ENCODE results near the gene DOCK10.

The DOCK10 gene

DNA sequence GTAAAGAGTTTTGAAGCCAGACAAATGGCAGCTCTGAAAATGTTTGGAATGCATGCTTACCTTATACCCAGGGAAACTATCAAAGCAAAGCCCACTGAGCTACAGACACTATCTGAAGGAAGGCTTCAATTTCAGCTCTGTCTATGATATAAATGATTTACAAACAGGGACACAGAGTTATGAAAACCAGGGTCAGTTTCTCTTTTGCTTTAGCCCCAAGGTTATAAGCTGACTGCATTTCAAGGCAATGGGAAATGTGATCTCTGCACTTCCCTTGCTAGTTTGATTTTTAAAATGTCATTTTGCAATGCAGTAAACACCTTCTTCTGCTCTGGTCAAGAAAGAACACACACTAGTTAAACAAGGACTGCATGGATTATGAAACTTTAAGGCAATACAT lies 260.9 kb downstream of the DOCK10 start:
- DNase-seq (no peak), ATAC-seq (ENCODE audit: insufficient read depth, low read depth) (no peak)
- H3K79me2 ChIP-seq (ENCODE audit: insufficient read depth, low read length) = no peaks in the 10 kb centered on the region
- H3K4me3 ChIP-seq (ENCODE audit: low read depth in 1 of 2, low read length in 2 of 2) = no peak overlapping the region
- no peak overlapping the region for H2AFZ ChIP-seq (ENCODE audit: low read depth, low read length)
- H3K4me2 ChIP-seq (ENCODE audit: insufficient read depth, low read length) = no peak overlapping the region
- TF ChIP-seq EZH2 (IDR thresholded peaks at IDR 0.05; ENCODE audit: borderline replicate concordance, low read depth, low read length, severe bottlenecking) = no peak
- TF ChIP-seq, protein P1, sequence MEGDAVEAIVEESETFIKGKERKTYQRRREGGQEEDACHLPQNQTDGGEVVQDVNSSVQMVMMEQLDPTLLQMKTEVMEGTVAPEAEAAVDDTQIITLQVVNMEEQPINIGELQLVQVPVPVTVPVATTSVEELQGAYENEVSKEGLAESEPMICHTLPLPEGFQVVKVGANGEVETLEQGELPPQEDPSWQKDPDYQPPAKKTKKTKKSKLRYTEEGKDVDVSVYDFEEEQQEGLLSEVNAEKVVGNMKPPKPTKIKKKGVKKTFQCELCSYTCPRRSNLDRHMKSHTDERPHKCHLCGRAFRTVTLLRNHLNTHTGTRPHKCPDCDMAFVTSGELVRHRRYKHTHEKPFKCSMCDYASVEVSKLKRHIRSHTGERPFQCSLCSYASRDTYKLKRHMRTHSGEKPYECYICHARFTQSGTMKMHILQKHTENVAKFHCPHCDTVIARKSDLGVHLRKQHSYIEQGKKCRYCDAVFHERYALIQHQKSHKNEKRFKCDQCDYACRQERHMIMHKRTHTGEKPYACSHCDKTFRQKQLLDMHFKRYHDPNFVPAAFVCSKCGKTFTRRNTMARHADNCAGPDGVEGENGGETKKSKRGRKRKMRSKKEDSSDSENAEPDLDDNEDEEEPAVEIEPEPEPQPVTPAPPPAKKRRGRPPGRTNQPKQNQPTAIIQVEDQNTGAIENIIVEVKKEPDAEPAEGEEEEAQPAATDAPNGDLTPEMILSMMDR (IDR thresholded peaks at IDR 0.05; ENCODE audit: borderline replicate concordance, extremely low read depth, low read length, poor library complexity, severe bottlenecking) = no peak
- no peaks in the 10 kb centered on the region for H3K4me1 ChIP-seq (ENCODE audit: insufficient read depth, low read length)
- H4K20me1 ChIP-seq (ENCODE audit: insufficient read depth, low read length) = no peaks in the 10 kb centered on the region
- H3K27me3 ChIP-seq (ENCODE audit: insufficient read depth, low read length, poor library complexity) = no peaks in the 10 kb centered on the region
- peaks cover 36% of the 10 kb centered on the region for H3K36me3 ChIP-seq (ENCODE audit: insufficient read depth, low read length)
- no peak overlapping the region for H3K9ac ChIP-seq (ENCODE audit: low read depth, low read length)
- no peaks in the 10 kb centered on the region for H3K9me3 ChIP-seq (ENCODE audit: insufficient read depth, low read length, severe bottlenecking)
- H3K27ac ChIP-seq (ENCODE audit: low read length) = no peak overlapping the region

DNA sequence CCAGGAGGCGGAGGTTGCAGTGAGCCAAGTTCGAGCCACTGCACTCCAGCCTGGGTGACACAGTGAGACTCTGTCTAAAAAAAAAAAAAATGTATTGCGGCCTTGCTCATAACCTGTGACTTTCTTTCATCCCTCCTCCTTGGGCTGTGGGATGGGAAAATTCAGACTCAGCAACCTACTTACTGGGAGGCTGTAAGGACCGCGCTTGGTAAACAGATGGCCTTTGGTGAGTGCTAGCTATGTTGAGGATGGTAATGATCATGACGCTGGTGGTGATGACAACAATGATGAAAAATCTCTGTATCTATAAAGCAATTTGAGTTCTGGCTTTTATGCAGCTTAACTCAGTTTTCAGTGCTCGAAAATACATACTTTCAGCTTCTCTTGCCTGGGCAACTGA lies 261.4 kb downstream of the DOCK10 start:
- DNase-seq = no peak
- H3K4me2 ChIP-seq (ENCODE audit: insufficient read depth, low read length) = no peak overlapping the region
- H3K36me3 ChIP-seq (ENCODE audit: insufficient read depth, low read length) = peaks cover 30% of the 10 kb centered on the region
- no peak overlapping the region for H3K4me3 ChIP-seq (ENCODE audit: low read depth in 1 of 2, low read length in 2 of 2)
- H4K20me1 ChIP-seq (ENCODE audit: insufficient read depth, low read length) = no peaks in the 10 kb centered on the region
- ATAC-seq (ENCODE audit: insufficient read depth, low read depth) = no peak
- no peaks in the 10 kb centered on the region for H3K27me3 ChIP-seq (ENCODE audit: insufficient read depth, low read length, poor library complexity)
- no peaks in the 10 kb centered on the region for H3K79me2 ChIP-seq (ENCODE audit: insufficient read depth, low read length)
- H3K9ac ChIP-seq (ENCODE audit: low read depth, low read length) = no peak overlapping the region
- H2AFZ ChIP-seq (ENCODE audit: low read depth, low read length) = no peak overlapping the region
- no peak overlapping the region for H3K27ac ChIP-seq (ENCODE audit: low read length)
- H3K9me3 ChIP-seq (ENCODE audit: insufficient read depth, low read length, severe bottlenecking) = no peaks in the 10 kb centered on the region
- no peaks in the 10 kb centered on the region for H3K4me1 ChIP-seq (ENCODE audit: insufficient read depth, low read length)
- no peak for TF ChIP-seq EZH2 (IDR thresholded peaks at IDR 0.05; ENCODE audit: borderline replicate concordance, low read depth, low read length, severe bottlenecking)
- TF ChIP-seq, protein P1 (IDR thresholded peaks at IDR 0.05; ENCODE audit: borderline replicate concordance, extremely low read depth, low read length, poor library complexity, severe bottlenecking) = no peak

DNA sequence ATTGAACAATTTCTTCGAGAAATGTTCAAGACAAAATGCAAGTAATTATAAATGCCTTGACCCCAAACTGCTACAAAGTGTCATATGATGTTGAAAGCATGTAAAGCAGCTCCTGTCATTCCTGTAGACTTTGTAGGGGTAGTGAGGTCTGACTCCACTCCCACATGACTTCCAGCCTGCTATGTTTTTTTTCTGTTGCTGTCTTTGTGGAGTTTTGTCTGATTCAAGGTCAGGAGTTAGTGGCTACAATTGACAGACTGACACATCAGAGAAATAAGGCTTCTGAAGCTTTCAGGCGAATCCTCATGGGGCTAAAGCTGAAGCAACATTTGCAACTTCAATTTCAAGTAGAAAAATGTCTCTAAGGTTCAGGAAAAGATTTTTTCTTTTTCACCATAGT lies 262.2 kb downstream of the DOCK10 start:
- ATAC-seq (ENCODE audit: insufficient read depth, low read depth) = no peak
- TF ChIP-seq, protein P1 (IDR thresholded peaks at IDR 0.05; ENCODE audit: borderline replicate concordance, extremely low read depth, low read length, poor library complexity, severe bottlenecking) = no peak
- TF ChIP-seq EZH2 (IDR thresholded peaks at IDR 0.05; ENCODE audit: borderline replicate concordance, low read depth, low read length, severe bottlenecking) = no peak

DNA sequence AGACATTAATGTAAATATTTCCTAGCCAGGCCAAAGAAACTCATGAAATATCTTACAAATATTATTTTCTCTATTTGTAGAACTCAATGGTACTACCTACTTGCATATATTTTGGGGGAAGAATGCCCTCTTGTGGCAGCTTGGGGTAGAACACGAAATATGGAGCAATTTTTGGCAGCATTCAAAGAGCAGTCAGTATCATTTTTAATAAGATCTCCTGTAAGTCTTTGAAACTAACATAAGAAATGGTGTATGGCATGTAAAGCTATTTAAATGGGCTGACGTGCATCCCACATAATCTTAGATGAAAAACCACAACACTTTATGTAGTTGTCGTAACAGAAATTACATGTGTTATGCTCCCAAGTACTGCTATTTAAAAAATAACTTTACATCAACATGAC lies 263.8 kb downstream of the DOCK10 start:
- H2AFZ ChIP-seq (ENCODE audit: low read depth, low read length) = no peak overlapping the region
- no peaks in the 10 kb centered on the region for H4K20me1 ChIP-seq (ENCODE audit: insufficient read depth, low read length)
- H3K4me2 ChIP-seq (ENCODE audit: insufficient read depth, low read length) = no peak overlapping the region
- H3K9ac ChIP-seq (ENCODE audit: low read depth, low read length) = no peak overlapping the region
- H3K79me2 ChIP-seq (ENCODE audit: insufficient read depth, low read length) = no peaks in the 10 kb centered on the region
- DNase-seq (peak; percentile 68), ATAC-seq (ENCODE audit: insufficient read depth, low read depth) (peak; percentile 78)
- no peak for TF ChIP-seq EZH2 (IDR thresholded peaks at IDR 0.05; ENCODE audit: borderline replicate concordance, low read depth, low read length, severe bottlenecking)
- TF ChIP-seq, protein P1 (IDR thresholded peaks at IDR 0.05; ENCODE audit: borderline replicate concordance, extremely low read depth, low read length, poor library complexity, severe bottlenecking) = peak; percentile 88
- H3K4me3 ChIP-seq (ENCODE audit: low read depth in 1 of 2, low read length in 2 of 2) = no peak overlapping the region
- peaks cover 24% of the 10 kb centered on the region for H3K36me3 ChIP-seq (ENCODE audit: insufficient read depth, low read length)
- H3K9me3 ChIP-seq (ENCODE audit: insufficient read depth, low read length, severe bottlenecking) = no peaks in the 10 kb centered on the region
- no peaks in the 10 kb centered on the region for H3K27me3 ChIP-seq (ENCODE audit: insufficient read depth, low read length, poor library complexity)
- no peaks in the 10 kb centered on the region for H3K4me1 ChIP-seq (ENCODE audit: insufficient read depth, low read length)
- H3K27ac ChIP-seq (ENCODE audit: low read length) = no peak overlapping the region

More for the DNA sequence above, 262.2 kb downstream of the DOCK10 start:
- Histone ChIP-seq H3K9ac (ENCODE audit: low read depth, low read length) (no peak overlapping the region), H4K20me1 (ENCODE audit: insufficient read depth, low read length) (no peaks in the 10 kb centered on the region), H3K79me2 (ENCODE audit: insufficient read depth, low read length) (no peaks in the 10 kb centered on the region), H3K36me3 (ENCODE audit: insufficient read depth, low read length) (peaks cover 27% of the 10 kb centered on the region; the same call in 1 of the 2 replicates), H3K9me3 (ENCODE audit: insufficient read depth, low read length, severe bottlenecking) (no peaks in the 10 kb centered on the region), H3K4me3 (ENCODE audit: low read depth in 1 of 2, low read length in 2 of 2) (no peak overlapping the region), H3K4me2 (ENCODE audit: insufficient read depth, low read length) (no peak overlapping the region), H3K27me3 (ENCODE audit: insufficient read depth, low read length, poor library complexity) (no peaks in the 10 kb centered on the region), H2AFZ (ENCODE audit: low read depth, low read length) (no peak overlapping the region), H3K4me1 (ENCODE audit: insufficient read depth, low read length) (no peaks in the 10 kb centered on the region), H3K27ac (ENCODE audit: low read length) (no peak overlapping the region)
- no peak for DNase-seq

All from DND-41 (cell line).